ENCODE data around the gene SERPING1.
A peak's percentile ranks its signal among the peaks of the same experiment; 100 is the strongest.

Gene SERPING1
- 0 to 0.18 (median 0) reads per million in 9 experiments for total RNA-seq

DNA sequence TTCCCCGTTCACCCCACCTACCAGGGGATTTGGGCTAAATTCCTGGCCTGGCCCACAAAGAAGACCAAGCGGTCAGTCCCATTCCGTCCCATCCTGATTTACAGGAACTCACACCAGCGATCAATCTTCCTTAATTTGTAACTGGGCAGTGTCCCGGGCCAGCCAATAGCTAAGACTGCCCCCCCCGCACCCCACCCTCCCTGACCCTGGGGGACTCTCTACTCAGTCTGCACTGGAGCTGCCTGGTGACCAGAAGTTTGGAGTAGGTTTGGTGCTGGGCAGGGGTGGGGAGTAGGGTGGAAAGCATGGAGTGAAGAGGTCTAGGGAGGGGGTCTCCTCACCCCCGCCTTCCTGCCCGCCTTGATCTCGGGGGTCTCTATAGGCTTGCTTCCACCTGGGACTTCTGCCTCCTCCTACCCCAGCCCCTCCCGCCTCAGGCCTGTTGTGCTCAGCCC lies at the start of gene SERPING1:
SERPING1 (plus strand) TSS at position 225 of the 455 bp plus-strand sequence. CDS start 586 bp downstream, outside the sequence.
- no peak within 1 kb of the TSS for H3K27ac Mint-ChIP-seq
- peak within 1 kb of the TSS in 1 of 2 donors; percentile 12 for H3K4me3 Mint-ChIP-seq
- peaks cover 3% of the 10 kb centered on the region for H3K36me3 Mint-ChIP-seq (ENCODE audit: insufficient read depth)
- ATAC-seq (replicated peaks) (no peak), DNase-seq (no peak)
- no peaks in the 10 kb centered on the region for H3K9me3 Mint-ChIP-seq
- peaks cover 59 to 89% of the 10 kb centered on the region in 2 donors for H3K27me3 Mint-ChIP-seq
- H3K4me1 Mint-ChIP-seq (ENCODE audit: low read depth in 2 of 2), result no peaks in the 10 kb centered on the region

DNA sequence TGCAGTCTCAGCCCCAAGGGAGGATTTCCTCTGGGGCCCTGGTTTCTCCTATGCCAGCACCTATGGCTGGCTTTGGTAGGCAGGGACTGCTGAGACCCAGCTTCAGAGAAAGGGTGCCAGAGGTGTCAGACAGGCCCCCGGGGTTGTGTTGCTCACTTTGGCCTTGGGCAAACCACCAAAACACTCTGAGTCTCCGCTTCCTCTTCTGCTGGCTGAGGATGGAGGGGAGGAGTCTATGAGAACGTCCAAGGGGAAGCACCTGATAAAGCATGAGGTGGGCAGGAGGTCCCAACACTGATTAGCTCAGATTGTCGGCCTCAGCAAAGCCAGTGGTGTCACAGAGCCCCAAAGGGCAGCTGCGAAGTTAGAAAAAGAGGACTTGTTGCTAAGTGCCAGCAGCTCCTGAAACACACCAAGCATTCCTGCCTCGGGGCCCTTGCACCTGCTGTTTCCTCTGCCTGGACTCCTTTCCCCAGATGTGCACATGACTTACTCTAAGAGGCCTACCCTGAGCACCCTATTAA lies 49.6 kb upstream of the SERPING1 start:
- peaks cover 9 to 10% of the 10 kb centered on the region in 2 donors for H3K4me1 Mint-ChIP-seq (ENCODE audit: low read depth in 2 of 2)
- no peaks in the 10 kb centered on the region for H3K27me3 Mint-ChIP-seq
- ATAC-seq (replicated peaks) (peak; percentile 82), DNase-seq (peak in 2 of 3 experiments; percentile 11 to 23)
- H3K9me3 Mint-ChIP-seq, result no peaks in the 10 kb centered on the region
- peaks cover 49% of the 10 kb centered on the region for H3K36me3 Mint-ChIP-seq (ENCODE audit: insufficient read depth)
- peak overlapping the region; percentile 87 to 93 for H3K27ac Mint-ChIP-seq
- H3K4me3 Mint-ChIP-seq, result no peak overlapping the region

DNA sequence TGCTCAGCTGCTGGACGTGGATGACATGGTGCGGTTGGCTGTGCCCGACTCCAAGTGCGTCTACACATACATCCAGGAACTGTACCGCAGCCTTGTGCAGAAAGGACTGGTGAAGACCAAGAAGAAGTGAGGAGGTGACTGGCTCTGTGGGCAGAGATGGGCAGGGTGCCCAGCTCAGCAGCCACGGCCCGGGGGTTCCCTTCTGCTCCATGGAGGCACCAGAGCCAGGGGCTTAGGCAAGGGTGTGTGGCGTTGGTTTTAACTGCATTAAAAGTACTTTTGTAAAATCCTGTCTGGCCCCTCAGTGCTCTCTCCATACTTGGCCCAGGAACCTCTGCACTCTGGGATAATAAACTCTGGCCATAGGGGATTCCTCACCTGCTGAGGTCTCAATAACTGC lies 47.5 kb upstream of the SERPING1 start:
- H3K27me3 Mint-ChIP-seq, result no peaks in the 10 kb centered on the region
- peaks cover 9 to 10% of the 10 kb centered on the region in 2 donors for H3K4me1 Mint-ChIP-seq (ENCODE audit: low read depth in 2 of 2)
- peak overlapping the region; percentile 79 to 87 for H3K27ac Mint-ChIP-seq
- no peak for ATAC-seq (replicated peaks)
- H3K4me3 Mint-ChIP-seq, result no peak overlapping the region
- DNase-seq, result no peak
- H3K9me3 Mint-ChIP-seq, result no peaks in the 10 kb centered on the region
- H3K36me3 Mint-ChIP-seq (ENCODE audit: insufficient read depth), result peaks cover 69% of the 10 kb centered on the region

DNA sequence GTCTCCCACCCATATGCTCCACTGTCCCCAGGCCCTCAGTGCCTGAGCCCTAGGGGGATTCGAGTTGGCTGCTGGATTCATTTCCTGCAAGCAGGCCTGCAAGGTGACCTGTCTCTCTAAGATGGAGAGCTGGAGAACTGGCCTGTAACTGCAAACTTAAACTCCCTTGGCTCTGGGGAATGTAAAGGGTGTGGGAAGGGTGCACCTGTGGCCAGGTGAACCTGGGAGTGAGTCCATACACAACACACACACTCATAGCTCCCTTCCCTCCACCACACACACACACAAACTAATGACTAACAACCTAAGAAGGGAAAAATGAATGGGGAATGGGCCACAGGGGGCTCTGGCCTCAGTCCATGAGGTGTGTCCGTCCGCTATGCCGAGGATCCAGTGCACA lies 45.5 kb upstream of the SERPING1 start:
- Mint-ChIP-seq H3K4me1 (ENCODE audit: low read depth in 2 of 2) (peaks cover 10 to 12% of the 10 kb centered on the region in 2 donors), H3K36me3 (ENCODE audit: insufficient read depth) (peaks cover 86% of the 10 kb centered on the region), H3K9me3 (no peaks in the 10 kb centered on the region), H3K27me3 (no peaks in the 10 kb centered on the region), H3K4me3 (no peak overlapping the region), H3K27ac (peak overlapping the region in 1 of 2 donors; percentile 35)
- no peak for ATAC-seq (replicated peaks)
- no peak for DNase-seq

GRCh38 chr11:57552479-57552878 lies 45.0 kb upstream of the SERPING1 start:
- Mint-ChIP-seq H3K4me1 (ENCODE audit: low read depth in 2 of 2) (peaks cover 4 to 7% of the 10 kb centered on the region in 2 donors), H3K9me3 (no peaks in the 10 kb centered on the region), H3K27ac (no peak overlapping the region), H3K4me3 (no peak overlapping the region), H3K27me3 (no peaks in the 10 kb centered on the region), H3K36me3 (ENCODE audit: insufficient read depth) (peaks cover 91% of the 10 kb centered on the region)
- no peak for ATAC-seq (replicated peaks)
- no peak for DNase-seq

DNA sequence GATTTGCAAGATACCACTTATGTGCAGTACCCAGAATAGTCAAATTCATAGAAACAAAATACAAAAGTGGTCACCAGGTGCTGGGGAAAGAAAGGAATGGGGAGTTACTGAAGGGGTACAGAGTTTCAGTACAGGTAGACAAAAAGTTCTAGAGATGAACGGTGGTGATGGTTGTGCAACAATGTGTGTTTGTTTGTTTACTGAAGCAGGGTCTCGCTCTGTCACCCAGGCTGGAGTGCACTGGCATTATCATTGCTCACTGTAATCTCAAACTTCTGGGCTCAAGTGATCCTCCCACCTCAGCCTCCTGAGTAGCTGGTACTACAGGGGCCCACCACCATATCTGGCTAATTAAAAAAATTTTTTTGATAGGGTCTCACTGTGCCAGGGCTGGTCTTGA lies 42.1 kb upstream of the SERPING1 start:
- Mint-ChIP-seq H3K27ac (peak overlapping the region in 1 of 2 donors; percentile 75), H3K4me3 (no peak overlapping the region)

GRCh38 chr11:57556041-57556440 lies 41.4 kb upstream of the SERPING1 start:
- no peaks in the 10 kb centered on the region for H3K27me3 Mint-ChIP-seq
- no peaks in the 10 kb centered on the region for H3K9me3 Mint-ChIP-seq
- no peak overlapping the region for H3K4me3 Mint-ChIP-seq
- H3K27ac Mint-ChIP-seq, result peak overlapping the region in 1 of 2 donors; percentile 72
- peaks cover 91% of the 10 kb centered on the region for H3K36me3 Mint-ChIP-seq (ENCODE audit: insufficient read depth)
- DNase-seq (no peak), ATAC-seq (replicated peaks) (no peak)
- peaks cover 2 to 6% of the 10 kb centered on the region in 2 donors for H3K4me1 Mint-ChIP-seq (ENCODE audit: low read depth in 2 of 2)

More for the DNA sequence above, 42.1 kb upstream of the SERPING1 start:
- ATAC-seq (replicated peaks), result no peak
- peaks cover 92% of the 10 kb centered on the region for H3K36me3 Mint-ChIP-seq (ENCODE audit: insufficient read depth)
- H3K27me3 Mint-ChIP-seq, result no peaks in the 10 kb centered on the region
- no peak for DNase-seq
- H3K9me3 Mint-ChIP-seq, result no peaks in the 10 kb centered on the region
- peaks cover 0 to 3% of the 10 kb centered on the region in 2 donors for H3K4me1 Mint-ChIP-seq (ENCODE audit: low read depth in 2 of 2)

- Mint-ChIP-seq H3K4me1 (ENCODE audit: low read depth in 2 of 2) (peaks cover 32 to 38% of the 10 kb centered on the region in 2 donors), H3K9me3 (no peaks in the 10 kb centered on the region), H3K36me3 (ENCODE audit: insufficient read depth) (peaks cover 73% of the 10 kb centered on the region), H3K27ac (peak overlapping the region; percentile 29 to 56), H3K4me3 (no peak overlapping the region), H3K27me3 (no peaks in the 10 kb centered on the region)
- ATAC-seq (replicated peaks), result no peak
- DNase-seq, result no peak
These were observed 37.3 kb upstream of the SERPING1 start for GRCh38 chr11:57560146-57560545.

DNA sequence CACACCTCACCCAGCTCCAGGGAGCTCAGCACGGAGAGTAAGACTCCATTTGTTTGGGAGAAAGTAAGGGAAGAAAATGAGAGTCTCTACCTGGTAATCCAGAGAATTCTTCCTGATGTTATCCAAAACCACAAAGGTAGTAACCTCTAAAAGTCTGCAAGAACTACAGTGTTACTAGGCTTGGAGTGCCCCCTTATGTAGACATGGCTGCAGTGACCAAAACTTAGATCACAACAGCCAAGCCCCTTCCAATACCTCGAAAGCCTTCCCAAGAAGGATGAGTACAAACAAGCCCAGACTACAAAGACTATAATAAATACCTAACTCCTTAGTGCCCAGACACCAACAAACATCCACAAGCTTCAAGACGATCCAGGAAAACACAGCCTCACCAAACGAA lies 34.9 kb upstream of the SERPING1 start:
- no peaks in the 10 kb centered on the region for H3K27me3 Mint-ChIP-seq
- H3K36me3 Mint-ChIP-seq (ENCODE audit: insufficient read depth), result peaks cover 63% of the 10 kb centered on the region
- no peak overlapping the region for H3K4me3 Mint-ChIP-seq
- ATAC-seq (replicated peaks) (no peak), DNase-seq (no peak)
- H3K9me3 Mint-ChIP-seq, result no peaks in the 10 kb centered on the region
- peak overlapping the region in 1 of 2 donors; percentile 72 for H3K27ac Mint-ChIP-seq
- peaks cover 45 to 57% of the 10 kb centered on the region in 2 donors for H3K4me1 Mint-ChIP-seq (ENCODE audit: low read depth in 2 of 2)

GRCh38 chr11:57566005-57566904 lies 31.2 kb upstream of the SERPING1 start:
- ATAC-seq (replicated peaks) (peak; percentile 37), DNase-seq (peak in 1 of 3 experiments; percentile 16)
- Mint-ChIP-seq H3K27me3 (no peaks in the 10 kb centered on the region), H3K4me3 (peak overlapping the region; percentile 98 to 99), H3K36me3 (ENCODE audit: insufficient read depth) (peaks cover 39% of the 10 kb centered on the region), H3K9me3 (no peaks in the 10 kb centered on the region), H3K27ac (peak overlapping the region; percentile 98 to 99), H3K4me1 (ENCODE audit: low read depth in 2 of 2) (peaks cover 48 to 61% of the 10 kb centered on the region in 2 donors)

GRCh38 chr11:57566905-57567514 lies 30.5 kb upstream of the SERPING1 start:
- H3K4me3 Mint-ChIP-seq, result peak overlapping the region; percentile 98 to 99
- ATAC-seq (replicated peaks), result peak; percentile 11

GRCh38 chr11:57567515-57568329 lies 29.8 kb upstream of the SERPING1 start, which contains the start of gene UBE2L6:
Gene UBE2L6, minus strand, starts transcription at chr11:57567672. Its CDS starts 61 bp downstream, at chr11:57567611.
- H3K36me3 Mint-ChIP-seq (ENCODE audit: insufficient read depth), result peaks cover 37% of the 10 kb centered on the region
- H3K27me3 Mint-ChIP-seq, result no peaks in the 10 kb centered on the region
- peaks cover 36 to 47% of the 10 kb centered on the region in 2 donors for H3K4me1 Mint-ChIP-seq (ENCODE audit: low read depth in 2 of 2)
- peak within 1 kb of the TSS; percentile 98 to 99 for H3K4me3 Mint-ChIP-seq
- ATAC-seq (replicated peaks) (peak; percentile 81), DNase-seq (peak; percentile 51 to 61 (median 52))
- H3K27ac Mint-ChIP-seq, result peak within 1 kb of the TSS; percentile 98 to 99
- H3K9me3 Mint-ChIP-seq, result no peaks in the 10 kb centered on the region

More at GRCh38 chr11:57566905-57567514, 30.5 kb upstream of the SERPING1 start:
- H3K36me3 Mint-ChIP-seq (ENCODE audit: insufficient read depth), result peaks cover 37% of the 10 kb centered on the region
- peak overlapping the region; percentile 98 to 99 for H3K27ac Mint-ChIP-seq
- H3K4me1 Mint-ChIP-seq (ENCODE audit: low read depth in 2 of 2), result peaks cover 41 to 54% of the 10 kb centered on the region in 2 donors
- DNase-seq, result peak in 2 of 3 experiments; percentile 19 to 34
- no peaks in the 10 kb centered on the region for H3K27me3 Mint-ChIP-seq
- H3K9me3 Mint-ChIP-seq, result no peaks in the 10 kb centered on the region
